G401 (cell line): ENCODE measurements around the gene CDH22. TPM values are rescaled to one million over a fixed set of nuclear protein-coding genes. Genes with fewer than 3 reads are reported as not detected.
A peak's percentile ranks its signal among the peaks of the same experiment; 100 is the strongest.

ENCODE experiments used
- DNase-seq: peaks from one replicate; pipeline ENCODE4 v3.0.0-alpha.2; 2015; ENCODE audit warnings: low spot score
- in situ Hi-C: cut with HindIII; loops from 2 replicates; pipeline ENCODE4 v1.10.0; 2016; ENCODE audit warnings: low sequenced_read_pairs, mixed read lengths
- total RNA-seq: library from RNA; depleted of rRNA; stranded (reverse); fragments of >200 nt; shearing (Covaris generic); gene quantifications from 2 replicates; pipeline ENCODE4 v1.2.3, GENCODE V29; 2014

CDH22 gene
- total RNA-seq, 1 experiment from 2014 or later: not detected

DNA sequence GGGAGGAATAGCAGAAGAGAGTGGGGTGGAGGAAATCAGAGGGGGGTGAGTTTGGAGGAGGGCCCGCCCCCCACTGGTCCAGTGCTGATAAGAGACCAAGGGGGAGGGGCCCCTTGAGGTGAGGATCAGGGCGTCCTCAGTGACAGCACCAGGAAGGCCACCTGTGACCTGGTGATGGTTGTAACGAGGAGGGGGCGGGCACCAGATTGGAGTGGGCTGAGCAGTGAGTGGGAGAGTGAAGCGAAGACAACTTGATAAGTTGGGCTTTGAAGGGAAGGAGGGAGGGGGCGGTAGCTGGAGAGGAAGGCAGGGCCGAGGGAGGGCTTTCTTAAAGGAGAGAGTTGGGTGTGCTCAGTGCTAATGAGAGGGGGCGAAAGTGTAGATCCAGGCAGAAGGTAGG is 30.7 kb downstream of the CDH22 start:
- in situ Hi-C loops: no loop called here
- DNase-seq: no peak

DNA sequence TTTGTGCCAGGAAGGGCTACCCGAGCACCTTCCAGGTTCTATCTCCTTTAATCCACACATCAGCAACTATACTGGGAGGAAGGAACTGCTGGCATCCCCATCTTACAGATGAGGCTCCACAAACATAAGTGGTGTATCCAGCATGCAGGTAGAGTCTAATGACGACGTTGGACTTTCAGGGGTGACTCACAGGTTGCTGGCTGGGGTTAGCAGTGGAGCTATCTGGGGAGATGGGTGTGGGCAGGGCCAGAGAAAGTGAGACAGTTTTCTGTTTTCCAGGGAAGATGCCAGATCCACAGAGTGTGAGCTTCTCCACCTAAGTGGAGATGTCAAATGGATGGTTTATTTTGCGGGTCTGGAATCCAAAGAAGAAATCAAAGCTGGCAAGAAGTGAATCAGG is 31.8 kb downstream of the CDH22 start:
- in situ Hi-C loops: no loop called here
- no peak for DNase-seq

DNA sequence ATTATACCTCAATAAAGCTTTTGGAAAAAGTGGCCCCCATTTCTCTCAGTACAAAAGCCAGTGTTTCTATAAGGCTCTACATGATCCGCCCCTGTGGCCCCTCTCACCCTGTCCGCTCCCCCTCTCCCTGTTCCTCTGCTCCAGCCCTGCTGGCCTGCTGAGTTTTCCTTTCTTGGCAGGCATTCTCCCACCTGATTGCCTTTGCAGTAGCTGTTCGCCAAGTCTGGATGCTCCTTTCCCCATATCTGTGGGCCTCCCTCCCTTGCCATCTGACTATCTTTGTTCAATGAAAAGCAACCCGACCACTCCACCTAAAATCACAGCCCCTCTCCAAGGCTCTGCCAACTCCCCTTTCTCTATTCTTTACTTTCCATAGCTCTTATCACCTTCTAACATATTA is 33.2 kb downstream of the CDH22 start:
- in situ Hi-C loops: no loop called here

DNA sequence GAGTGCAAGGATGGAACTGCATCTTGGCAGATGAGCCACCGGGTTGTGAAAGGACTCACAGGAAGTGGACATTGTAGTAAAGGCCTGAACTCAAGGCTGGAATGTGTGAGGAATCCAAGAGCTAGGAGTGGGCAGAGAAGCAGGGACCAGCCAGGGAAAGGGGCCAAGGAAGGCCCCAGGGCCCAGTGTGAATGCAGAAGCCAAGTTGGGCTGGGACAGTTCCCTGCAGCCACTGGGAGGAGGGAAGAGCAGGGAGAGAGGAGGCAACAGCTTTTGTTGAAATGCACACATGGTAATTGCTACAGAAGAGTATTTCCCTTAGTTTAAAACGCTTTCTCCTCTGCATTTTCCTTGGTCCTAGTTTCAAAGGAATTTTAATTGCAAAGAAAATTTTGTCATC is 34.6 kb downstream of the CDH22 start:
- in situ Hi-C loops: no loop called here
- peak; percentile 53 for DNase-seq

More for the DNA sequence above, 33.2 kb downstream of the CDH22 start:
- peak; percentile 88 for DNase-seq

DNA sequence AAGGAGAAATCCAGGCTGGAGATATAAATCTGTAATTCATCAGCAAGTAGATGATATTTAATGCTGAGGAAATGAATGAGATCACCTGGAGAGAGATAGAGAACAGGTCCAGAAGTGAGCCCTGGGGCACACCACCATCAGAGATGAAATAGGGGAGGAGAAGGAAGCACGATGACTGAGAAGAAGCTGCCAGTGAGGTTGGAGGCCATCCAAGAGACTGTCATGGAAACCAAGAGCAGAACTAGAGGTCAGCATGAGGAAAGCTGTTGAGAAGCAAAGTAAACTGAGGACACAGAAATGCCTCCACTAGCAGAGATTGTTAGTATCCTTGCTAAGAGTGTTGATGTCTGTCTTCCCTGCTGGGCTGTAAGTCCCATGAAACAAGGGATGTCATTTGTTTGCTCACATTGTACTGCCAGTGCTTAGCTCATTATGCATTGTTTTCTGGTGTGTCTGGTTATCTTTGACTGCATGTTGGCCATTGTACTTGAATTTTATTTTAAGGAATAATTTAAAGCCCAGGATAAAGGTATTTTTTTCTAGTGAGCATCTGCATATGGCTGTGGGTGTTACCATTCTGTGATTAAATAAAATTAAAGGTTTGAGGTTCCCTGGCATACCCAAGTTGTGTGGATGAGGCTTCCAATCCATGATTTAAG is 35.8 kb downstream of the CDH22 start:
- in situ Hi-C loops: no loop called here
- peak; percentile 55 for DNase-seq

DNA sequence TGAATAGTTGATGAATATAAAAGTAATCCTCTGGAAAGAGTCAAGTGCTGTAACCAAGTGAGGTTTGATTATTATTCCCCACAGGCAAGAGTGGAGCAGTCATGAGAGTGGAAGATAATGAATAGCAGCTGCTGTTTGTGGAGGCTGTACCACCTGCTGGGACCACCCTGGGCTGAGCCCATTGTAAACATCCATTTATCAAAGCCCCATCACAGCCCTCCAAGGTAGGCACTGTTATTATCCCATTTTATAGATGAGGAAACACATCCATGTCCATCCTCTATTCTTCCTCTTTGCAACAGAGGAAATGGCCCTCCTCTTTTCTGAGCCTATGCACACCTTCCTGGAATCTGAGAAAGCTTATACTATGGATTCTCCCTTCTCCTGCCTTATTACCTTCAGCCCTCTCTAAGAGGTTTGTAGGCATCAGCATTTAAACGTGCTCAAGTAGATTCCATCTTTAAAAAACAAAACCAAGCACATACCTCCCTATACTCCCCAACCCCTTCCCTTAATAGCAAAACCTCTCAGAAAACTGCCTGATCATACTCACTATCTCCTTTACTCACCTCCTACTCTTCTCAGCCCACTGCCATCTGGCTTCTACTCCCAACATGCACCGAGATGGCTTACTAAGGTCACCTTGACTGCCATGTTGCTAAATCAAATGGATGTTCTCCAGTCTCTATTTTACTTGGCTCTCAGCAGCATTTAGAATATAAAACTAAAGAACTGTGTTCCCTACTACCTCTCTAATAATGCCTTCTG is 37.1 kb downstream of the CDH22 start:
- DNase-seq: no peak
- in situ Hi-C loops: no loop called here

DNA sequence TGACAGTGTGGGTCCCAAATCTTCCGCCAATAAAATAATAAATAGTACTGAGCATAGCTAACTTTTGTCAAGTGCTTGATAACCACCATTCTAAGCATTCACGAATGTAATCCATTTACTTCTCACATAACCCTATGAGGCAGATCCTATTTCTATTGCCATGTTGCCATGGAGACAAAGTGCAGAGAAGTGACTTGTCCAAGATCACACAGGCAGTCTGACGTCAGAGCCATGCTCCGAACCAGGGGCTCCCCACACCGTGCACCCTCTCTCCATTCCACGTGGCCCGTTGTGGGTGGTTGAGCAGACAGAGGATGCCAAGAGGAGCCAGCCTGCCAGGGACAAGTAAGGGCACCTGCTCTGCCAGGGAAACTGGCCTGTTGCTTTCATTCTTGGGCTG is 38.9 kb downstream of the CDH22 start:
- in situ Hi-C loops: no loop called here

DNA sequence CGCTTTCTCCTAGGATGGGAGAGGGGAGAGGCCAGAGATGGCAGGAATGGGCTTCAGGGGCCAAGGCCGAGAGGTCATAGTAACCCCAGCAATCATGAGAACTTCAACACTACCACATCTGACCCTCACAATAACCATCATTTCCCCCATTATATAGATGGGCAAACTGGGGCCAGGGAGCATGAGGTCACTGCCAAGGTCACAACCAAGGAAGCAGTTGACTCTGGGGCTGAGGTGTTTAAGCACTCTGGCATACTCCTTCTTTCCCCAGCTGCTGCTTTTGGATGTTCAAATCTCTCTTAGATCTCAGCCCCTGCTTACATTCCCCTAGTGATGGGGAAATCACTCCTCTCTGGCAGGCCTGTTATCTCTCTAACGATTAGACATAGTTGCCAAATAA is 39.6 kb downstream of the CDH22 start:
- DNase-seq: no peak
- in situ Hi-C loops: no loop called here

More for the DNA sequence above, 38.9 kb downstream of the CDH22 start:
- DNase-seq: peak; percentile 35

DNA sequence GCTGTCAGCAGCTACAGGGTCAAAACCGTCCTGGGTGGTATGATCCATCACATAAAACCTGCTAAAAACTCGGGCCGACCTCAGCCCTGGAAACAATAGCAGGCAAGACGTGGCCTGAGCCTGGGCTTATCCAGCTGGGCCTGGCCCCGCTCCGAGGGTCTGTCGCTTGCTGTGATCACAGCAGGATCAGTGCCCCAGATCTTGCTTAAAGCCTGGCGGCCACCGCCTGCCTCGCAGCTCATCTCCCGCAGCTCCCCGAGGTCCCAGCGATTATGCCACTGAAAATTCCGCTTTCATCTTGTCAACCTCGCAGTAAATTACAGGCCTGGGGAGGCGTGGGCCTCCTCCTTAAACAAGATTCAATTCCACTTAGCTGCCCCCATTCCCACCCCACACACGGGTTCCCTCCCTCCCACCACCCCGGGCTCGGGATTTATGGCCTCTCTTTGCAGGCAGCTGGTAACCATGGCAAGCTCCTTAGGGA is 40.1 kb downstream of the CDH22 start:
- peak; percentile 37 for DNase-seq
- in situ Hi-C loops: no loop called here

DNA sequence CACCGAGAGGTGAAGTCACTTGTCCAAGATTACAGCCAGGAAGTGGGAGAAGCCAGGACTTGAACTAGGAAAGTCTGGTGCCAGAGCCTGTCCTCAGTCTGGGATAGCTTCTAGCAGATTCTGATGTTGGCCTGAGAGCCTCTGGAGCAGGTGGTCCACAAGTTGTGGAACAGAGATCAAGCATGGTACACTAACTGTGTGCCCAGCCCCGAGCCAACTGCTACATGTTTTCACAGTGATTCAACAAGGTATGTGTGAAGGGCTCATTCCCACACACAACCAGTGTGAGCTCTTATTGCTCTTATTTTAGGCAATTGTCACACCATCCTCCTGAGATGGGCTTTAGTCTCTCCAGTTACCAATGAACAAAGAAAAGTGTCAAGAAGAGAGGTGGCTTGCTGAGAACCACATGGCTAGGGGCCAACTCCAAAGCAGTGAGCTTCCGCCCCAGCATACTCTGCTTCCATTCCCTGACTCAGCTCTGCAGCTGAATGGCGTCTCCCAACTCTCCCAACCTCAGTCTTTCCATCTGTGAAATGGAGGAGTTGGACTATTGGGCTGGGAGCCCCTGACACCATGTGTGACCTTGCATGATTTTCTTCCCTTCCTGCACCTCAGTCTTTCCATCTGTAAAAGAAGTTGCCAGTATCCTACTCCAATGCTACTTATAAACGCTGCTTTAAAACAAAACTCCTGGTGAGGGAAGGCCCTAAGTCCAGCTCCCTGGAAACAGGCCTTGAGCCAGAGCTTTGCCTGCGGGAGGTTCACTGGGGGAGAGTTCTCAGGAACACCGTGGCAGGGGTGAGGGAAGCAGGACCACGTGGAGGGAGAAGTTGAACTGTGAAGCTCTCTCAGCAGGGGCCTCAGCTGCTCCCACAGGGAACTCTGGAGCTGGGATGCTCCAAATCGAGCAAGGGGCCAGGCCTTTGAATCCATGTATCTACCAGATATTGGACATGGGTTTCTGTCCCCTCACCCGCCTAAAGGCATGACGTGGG is 40.9 kb downstream of the CDH22 start:
- in situ Hi-C loops: no loop called here

DNA sequence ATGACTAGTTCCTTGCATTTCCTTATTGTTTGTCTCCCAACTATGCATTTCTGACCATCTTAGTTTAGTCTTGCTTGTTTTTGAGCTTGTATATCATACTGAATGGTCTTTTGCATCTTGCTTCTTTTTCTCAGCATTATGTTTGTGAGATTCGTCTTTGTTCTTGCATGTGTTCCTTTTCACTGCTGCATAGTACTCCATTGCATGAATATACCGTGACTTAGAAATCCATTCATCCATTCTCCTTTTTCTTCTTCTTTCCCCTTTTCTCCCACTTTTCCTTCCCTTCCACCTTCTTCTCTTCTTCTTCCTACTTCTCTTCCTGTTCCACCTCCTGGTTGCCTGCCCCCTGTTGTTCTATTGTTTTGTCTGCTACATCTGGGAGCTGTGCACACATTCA is 42.8 kb downstream of the CDH22 start:
- DNase-seq: no peak
- in situ Hi-C loops: no loop called here

More for the DNA sequence above, 40.9 kb downstream of the CDH22 start:
- DNase-seq: peak; percentile 37

DNA sequence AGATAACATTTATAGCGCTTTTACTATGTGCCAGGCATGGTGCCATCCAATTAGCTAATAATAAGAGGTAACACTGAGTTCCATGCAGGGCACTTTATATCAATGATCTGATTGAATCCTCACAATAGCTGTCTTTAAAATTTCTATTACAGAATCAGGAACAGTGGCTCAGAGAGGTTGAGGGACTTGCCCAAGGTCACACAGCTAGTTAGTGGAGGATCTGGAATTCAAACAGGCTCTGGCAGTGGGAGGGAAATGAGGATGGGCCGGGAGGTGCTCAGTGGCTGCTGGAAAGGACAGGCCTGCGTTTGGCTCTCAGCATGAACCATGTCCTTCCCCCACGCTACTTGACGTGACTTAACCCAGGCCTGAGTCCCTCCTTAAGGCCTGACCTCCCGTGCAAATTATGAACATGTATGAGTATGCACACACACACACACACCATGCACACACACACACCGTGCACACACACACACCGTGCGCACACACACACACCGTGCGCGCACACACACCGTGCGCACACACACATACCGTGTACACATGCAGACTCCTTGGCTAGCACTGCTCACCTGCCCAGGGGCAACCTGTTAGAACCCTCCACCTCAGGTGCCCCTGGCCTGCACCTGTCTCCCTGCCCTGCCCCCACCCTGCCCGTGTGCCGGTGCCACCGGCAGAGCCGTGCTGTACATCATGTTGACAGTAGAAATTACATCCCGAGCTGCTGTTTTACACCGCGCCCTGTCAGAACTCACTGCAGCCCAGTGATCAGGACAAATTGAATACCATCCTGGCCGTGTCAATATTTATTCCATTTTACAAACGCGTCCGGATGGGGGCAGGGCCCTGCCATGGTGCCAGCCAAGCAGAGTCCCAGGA is 43.7 kb downstream of the CDH22 start:
- DNase-seq: no peak
- in situ Hi-C loops: no loop called here

DNA sequence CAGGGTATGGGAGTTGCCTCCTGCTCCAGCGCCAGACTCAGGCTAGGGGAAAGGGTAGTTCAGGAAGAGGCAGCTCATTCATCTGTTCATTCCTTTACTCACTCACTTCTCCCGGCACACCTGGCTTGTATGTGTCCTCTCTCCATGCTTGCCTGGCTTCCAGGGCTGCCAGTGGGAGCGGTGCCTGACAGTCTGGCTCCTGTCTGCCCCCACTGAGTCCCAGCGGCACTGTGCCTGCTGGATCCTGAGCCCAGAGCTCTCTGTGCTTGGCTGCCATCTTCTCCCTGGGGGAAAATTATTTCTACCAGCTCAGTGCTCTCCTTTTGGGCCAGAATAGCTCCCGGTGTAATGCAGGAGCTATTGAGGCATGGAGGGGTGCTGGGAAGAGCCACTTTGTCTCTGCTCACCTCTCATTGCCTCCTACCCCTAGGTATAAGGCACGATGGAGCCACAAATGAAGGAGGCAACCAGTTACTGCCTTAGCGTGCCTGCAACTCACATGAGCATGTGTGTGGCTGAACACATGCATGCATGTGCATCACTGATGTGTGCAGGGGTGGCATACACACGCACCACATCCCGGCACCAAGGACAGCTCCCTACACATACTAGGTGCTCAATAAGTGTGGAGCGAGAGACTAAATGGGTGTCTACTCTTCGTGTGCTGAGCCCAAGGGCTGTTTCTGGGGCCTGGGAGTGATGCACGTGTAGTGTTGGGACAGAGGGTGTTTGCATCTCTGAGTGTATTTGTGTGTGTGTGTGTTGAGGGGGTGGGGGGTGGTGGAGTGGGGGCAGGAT is 46.6 kb downstream of the CDH22 start:
- DNase-seq: peak; percentile 80
- in situ Hi-C loops: no loop called here

DNA sequence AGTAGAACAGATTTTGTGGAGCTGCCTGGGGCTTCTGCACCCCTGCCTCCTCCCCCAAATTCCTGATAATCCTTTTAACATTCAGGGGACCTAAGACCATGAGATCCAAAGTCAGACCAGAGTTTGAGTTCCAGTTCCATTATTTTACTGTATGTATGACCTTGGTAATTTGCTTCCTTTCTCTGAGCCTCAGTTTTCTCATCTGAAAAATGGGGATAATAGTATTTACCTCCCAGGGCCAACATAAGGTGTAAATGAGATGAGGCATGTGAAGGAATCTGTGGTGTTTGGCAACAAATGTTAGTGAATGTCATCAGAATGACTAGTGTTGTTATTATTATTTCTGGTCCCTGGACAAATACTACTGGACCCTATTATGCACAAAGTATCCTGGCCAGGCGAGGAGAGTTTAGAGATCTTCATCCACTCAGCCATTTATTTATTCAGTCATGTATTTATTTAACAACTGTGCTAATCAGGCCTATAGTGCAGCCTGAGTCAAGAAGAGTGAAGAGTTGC is 47.3 kb downstream of the CDH22 start:
- DNase-seq: no peak
- in situ Hi-C loops: no loop called here

DNA sequence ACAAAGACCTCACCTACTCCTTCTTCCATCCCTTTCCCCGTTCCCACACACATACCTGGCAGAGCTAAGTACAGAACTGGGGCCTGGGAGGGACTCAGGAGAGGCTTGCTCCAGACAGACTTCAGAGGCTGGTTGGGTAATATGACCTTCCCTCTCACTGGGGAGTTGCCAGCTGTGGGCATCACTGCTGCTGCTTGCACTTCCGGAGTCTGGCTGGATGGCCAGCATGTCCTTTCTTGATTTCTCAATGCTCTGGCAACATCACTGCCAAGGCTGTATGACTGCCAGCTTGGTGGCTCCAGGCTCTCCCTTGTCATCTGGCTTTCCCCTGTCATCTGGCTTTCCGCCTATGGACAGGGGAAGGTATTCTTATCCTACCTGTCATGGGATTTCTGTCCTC is 47.8 kb downstream of the CDH22 start:
- peak; percentile 57 for DNase-seq
- in situ Hi-C loops: no loop called here

DNA sequence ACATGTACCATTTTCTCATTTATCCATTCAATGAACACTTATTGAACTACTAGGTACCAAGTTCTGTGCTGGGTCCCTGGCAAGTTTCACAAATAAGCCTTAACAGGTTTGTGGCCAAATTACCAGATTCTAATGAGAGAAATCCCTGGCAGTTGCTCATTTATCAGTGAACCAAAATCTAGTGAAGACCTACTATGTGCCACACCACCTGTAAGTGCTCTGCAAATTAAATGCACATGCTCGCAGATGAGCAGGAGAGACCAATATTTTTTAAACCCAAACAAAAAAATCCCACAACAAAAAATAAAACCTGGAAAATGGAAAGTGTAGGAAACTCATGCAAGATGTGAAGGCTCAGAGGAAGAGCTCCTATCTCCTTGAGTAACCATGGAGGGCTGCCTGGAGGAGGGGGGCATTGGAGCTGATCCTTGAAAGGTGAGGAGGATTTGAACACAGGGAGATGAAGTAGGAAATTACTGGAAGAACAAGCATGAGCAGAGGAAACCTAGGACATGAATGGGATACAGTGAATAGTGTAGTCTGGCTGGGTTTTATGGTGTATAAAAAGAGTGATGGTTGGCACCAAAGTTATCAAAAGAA is 48.9 kb downstream of the CDH22 start:
- in situ Hi-C loops: no loop called here
- DNase-seq: no peak

DNA sequence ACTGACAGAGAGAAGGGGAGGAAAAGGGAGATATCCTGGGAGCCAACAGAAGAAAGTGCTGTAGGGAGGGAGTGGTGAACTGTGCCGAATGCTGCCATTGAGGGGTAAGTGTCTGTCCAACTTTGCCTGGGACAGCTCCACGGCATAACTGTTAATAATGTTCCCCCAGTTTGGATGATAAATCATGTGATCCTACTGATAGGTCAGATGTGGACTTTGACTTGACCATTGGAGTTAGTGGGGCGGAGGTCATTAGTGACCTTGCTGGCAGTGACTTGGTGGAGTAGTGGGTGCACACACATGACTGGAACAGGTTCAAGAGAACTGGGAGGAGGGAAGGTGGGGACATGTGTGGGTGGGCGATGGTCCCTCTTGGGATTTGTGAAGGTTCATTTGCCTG is 50.4 kb downstream of the CDH22 start:
- no peak for DNase-seq
- in situ Hi-C loops: no loop called here
